Hematopoietic multipotent progenitor cell treated with erythropoietin and hydrocortisone succinate and interleukin-3 and kit ligand, for 17 days (in vitro differentiated cells): Measurements from ENCODE around the gene LCE1A.

Experiments
- DNase-seq: peaks from one replicate; pipeline ENCODE4 v3.0.0-alpha.2; 2015; ENCODE audit warnings: low spot score

Gene LCE1A

GRCh38 chr1:152870831-152871730 lies 43.8 kb downstream of the LCE1A start:
- DNase-seq, result no peak

DNA sequence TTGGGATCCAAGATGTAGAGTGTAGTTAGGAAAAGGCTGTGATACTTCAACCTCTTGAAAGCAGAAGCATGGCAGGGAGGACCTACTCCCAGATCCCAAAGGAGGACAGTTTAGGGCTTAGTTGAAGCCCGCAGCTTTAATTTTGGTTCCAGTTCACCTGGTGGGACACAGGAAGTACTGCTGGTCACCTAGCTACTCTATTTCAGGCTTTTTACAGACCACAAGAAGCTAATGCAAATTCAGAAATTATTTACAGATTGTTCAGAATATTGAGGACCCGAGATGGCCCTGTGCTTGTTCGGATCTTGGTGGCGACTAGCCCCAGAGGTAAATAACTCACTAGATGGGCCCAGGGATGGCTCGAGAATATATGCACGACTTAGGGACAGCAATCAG lies 44.5 kb downstream of the LCE1A start:
- DNase-seq, result no peak

- DNase-seq, result no peak
These were observed 46.2 kb downstream of the LCE1A start for GRCh38 chr1:152873495-152873894.

DNA sequence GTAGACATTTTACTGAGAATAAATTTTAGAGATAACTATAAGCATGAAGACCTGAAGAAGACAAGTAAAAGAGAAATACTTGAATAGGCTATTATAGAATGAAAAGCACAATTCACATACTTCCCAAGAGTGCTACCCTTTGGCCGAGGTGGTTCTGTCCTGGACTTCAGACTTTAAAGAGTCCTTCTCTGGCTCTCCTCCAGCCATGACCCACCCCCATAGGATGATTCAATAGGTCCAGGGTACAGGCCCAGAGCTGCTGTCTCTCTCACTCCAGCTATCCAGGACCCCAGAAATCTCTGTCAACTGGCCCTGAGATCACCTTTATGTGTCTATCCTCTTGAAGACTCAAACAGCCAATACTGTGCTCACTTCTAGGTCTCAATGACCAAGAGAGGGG lies 49.6 kb downstream of the LCE1A start:
- no peak for DNase-seq
